Ascending aorta (tissue), 2 donors: Measurements from ENCODE around the gene RERG. TPM values are rescaled to one million over a fixed set of nuclear protein-coding genes. Genes with fewer than 3 reads are reported as not detected.

Experiments used
- DNase-seq, 2 donors: peaks; one replicate each; pipeline ENCODE4 v3.0.0-alpha.2; 2019; ENCODE audit warnings: low spot score in 2 of 2
- H3K27ac ChIP-seq, 2 donors: fragments of 200-600 bp; sonication (generic); one replicate each; pipeline ENCODE4 v1.5.1; 2016 to 2017; ENCODE audit warnings: mild to moderate bottlenecking in 1 of 2
- H3K27me3 ChIP-seq: fragments of 200-600 bp; sonication (generic); one replicate; pipeline ENCODE4 v1.5.1; 2017
- H3K36me3 ChIP-seq, 2 donors: fragments of 200-600 bp; sonication (generic); one replicate each; pipeline ENCODE4 v1.5.1; 2016
- H3K4me1 ChIP-seq, 2 donors: fragments of 200-600 bp; sonication (generic); one replicate each; pipeline ENCODE4 v1.5.1; 2016 to 2017; ENCODE audit warnings: mild to moderate bottlenecking in 1 of 2
- H3K4me3 ChIP-seq, 2 donors: fragments of 200-600 bp; sonication (generic); one replicate each; pipeline ENCODE4 v1.5.1; 2016 to 2017; ENCODE audit warnings: mild to moderate bottlenecking in 1 of 2
- H3K9me3 ChIP-seq, 2 donors: fragments of 200-600 bp; sonication (generic); one replicate each; pipeline ENCODE4 v1.5.1; 2016
- intact Hi-C: fragments of 100-400 bp; cut with DNase I; formaldehyde crosslinking; loops from one replicate; pipeline ENCODE4 v1.15.1; 2023
- total RNA-seq: library from RNA; depleted of rRNA; stranded (reverse); fragments of >200 nt; gene quantifications from one replicate; pipeline ENCODE4 v1.1.0, GENCODE V29; 2016
- TF ChIP-seq, protein P1 (sequence below), 3 experiments: fragments of 200-600 bp in 2 of 3; fragments of 450-650 bp in 1 of 3; sonication (generic) in 2 of 3; IDR thresholded peaks; one replicate each; pipeline ENCODE4 v1.5.1; 2016 to 2019; ENCODE audit warnings: antibody characterized with exemption in 3 of 3, mild to moderate bottlenecking in 1 of 3, moderate library complexity in 1 of 3

RERG gene
- total RNA-seq, 1 donor from 2014 or later: 55.7 TPM

- H3K36me3 ChIP-seq: no peaks in the 10 kb centered on the region
- TF ChIP-seq, protein P1, sequence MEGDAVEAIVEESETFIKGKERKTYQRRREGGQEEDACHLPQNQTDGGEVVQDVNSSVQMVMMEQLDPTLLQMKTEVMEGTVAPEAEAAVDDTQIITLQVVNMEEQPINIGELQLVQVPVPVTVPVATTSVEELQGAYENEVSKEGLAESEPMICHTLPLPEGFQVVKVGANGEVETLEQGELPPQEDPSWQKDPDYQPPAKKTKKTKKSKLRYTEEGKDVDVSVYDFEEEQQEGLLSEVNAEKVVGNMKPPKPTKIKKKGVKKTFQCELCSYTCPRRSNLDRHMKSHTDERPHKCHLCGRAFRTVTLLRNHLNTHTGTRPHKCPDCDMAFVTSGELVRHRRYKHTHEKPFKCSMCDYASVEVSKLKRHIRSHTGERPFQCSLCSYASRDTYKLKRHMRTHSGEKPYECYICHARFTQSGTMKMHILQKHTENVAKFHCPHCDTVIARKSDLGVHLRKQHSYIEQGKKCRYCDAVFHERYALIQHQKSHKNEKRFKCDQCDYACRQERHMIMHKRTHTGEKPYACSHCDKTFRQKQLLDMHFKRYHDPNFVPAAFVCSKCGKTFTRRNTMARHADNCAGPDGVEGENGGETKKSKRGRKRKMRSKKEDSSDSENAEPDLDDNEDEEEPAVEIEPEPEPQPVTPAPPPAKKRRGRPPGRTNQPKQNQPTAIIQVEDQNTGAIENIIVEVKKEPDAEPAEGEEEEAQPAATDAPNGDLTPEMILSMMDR (IDR thresholded peaks at IDR 0.05): no peak
- H3K4me1 ChIP-seq: peaks cover 22 to 53% of the 10 kb centered on the region in 2 donors
- intact Hi-C loops: loop anchor here (5.0 kb wide), 3 partner anchors 152 to 368 kb away; no protein-coding TSS in a partner anchor
- no peaks in the 10 kb centered on the region for H3K27me3 ChIP-seq
- H3K9me3 ChIP-seq: peaks cover 0 to 8% of the 10 kb centered on the region in 2 donors
- H3K4me3 ChIP-seq: no peak overlapping the region
- H3K27ac ChIP-seq: peak overlapping the region; percentile 37 to 81
- DNase-seq: no peak
These were observed 67.1 kb downstream of the RERG start for GRCh38 chr12:15154103-15154502.

- Histone ChIP-seq H3K27me3 (no peaks in the 10 kb centered on the region), H3K4me3 (no peak overlapping the region), H3K4me1 (peaks cover 22 to 53% of the 10 kb centered on the region in 2 donors), H3K27ac (peak overlapping the region; percentile 74 to 81), H3K9me3 (no peaks in the 10 kb centered on the region), H3K36me3 (no peaks in the 10 kb centered on the region)
- TF ChIP-seq, protein P1 (IDR thresholded peaks at IDR 0.05): no peak
- intact Hi-C loops: loop anchor here (5.0 kb wide), 3 partner anchors 151 to 369 kb away; no protein-coding TSS in a partner anchor
- no peak for DNase-seq
These were observed 68.3 kb downstream of the RERG start for GRCh38 chr12:15152868-15153267.

DNA sequence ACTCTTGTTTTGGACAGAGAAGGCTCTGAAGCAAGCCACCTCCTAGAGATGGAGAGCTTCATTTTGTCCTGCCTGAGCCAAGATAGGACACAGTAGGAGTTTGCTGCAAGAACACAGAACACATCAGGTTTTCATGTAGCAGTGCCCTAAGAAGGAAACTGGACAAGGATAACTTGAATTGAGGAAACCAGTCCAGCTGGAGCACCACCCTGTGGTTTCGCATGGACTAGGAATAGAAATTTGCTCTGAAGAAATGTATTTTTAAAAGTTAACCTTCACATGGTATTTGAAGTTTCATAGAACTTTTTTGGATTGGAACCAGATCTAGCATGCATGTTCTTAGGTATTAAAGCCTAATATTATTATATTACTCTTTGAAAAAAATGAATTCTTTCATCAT is 68.8 kb downstream of the RERG start:
- Histone ChIP-seq H3K4me3 (peak overlapping the region in 1 of 2 donors; percentile 42), H3K27me3 (no peaks in the 10 kb centered on the region), H3K36me3 (no peaks in the 10 kb centered on the region), H3K27ac (peak overlapping the region; percentile 74 to 81), H3K9me3 (no peaks in the 10 kb centered on the region), H3K4me1 (peaks cover 22 to 49% of the 10 kb centered on the region in 2 donors)
- DNase-seq: peak in 1 of 2 donors; percentile 72
- intact Hi-C loops: loop anchor here (5.0 kb wide), 3 partner anchors 150 to 370 kb away; no protein-coding TSS in a partner anchor
- TF ChIP-seq, protein P1 (IDR thresholded peaks at IDR 0.05): peak; percentile 15 to 46 (median 34)

GRCh38 chr12:15151161-15152091 is 69.8 kb downstream of the RERG start:
- DNase-seq: no peak
- peak overlapping the region in 1 of 2 donors; percentile 42 for H3K4me3 ChIP-seq
- H3K36me3 ChIP-seq: no peaks in the 10 kb centered on the region
- TF ChIP-seq, protein P1 (IDR thresholded peaks at IDR 0.05): peak; percentile 35 to 59 (median 48)
- H3K27ac ChIP-seq: peak overlapping the region; percentile 74 to 81
- peaks cover 23 to 41% of the 10 kb centered on the region in 2 donors for H3K4me1 ChIP-seq
- H3K9me3 ChIP-seq: no peaks in the 10 kb centered on the region
- intact Hi-C loops: loop anchor here (1.0 to 5.0 kb wide), 5 partner anchors 70 to 371 kb away; partner anchors contain the start of gene RERG
- no peaks in the 10 kb centered on the region for H3K27me3 ChIP-seq

GRCh38 chr12:15146585-15146984 is 74.6 kb downstream of the RERG start:
- Histone ChIP-seq H3K36me3 (no peaks in the 10 kb centered on the region), H3K9me3 (no peaks in the 10 kb centered on the region), H3K4me1 (peaks cover 10 to 14% of the 10 kb centered on the region in 2 donors), H3K4me3 (peak overlapping the region in 1 of 2 donors; percentile 32), H3K27me3 (no peaks in the 10 kb centered on the region), H3K27ac (peak overlapping the region; percentile 17 to 23)
- TF ChIP-seq, protein P1 (IDR thresholded peaks at IDR 0.05): no peak
- DNase-seq: no peak
- intact Hi-C loops: no loop called here
